GM23338 (cell line): ENCODE results near the gene DYRK1A. TPM values are rescaled to one million over a fixed set of nuclear protein-coding genes. Genes with fewer than 3 reads are reported as not detected.

Source experiments
- ATAC-seq: fragments of 200-7000 bp; cut with Tn5 transposase; 3 replicates; pipeline ENCODE4 v1.9.1; 2020
- DNase-seq: peaks from one replicate; pipeline ENCODE4 v3.0.0-alpha.2; 2015; ENCODE audit warnings: low spot score
- H2AFZ ChIP-seq: fragments of 200-600 bp; sonication (generic); 2 replicates; pipeline ENCODE4 v1.8.0; 2016; ENCODE audit warnings: antibody characterized with exemption, mild to moderate bottlenecking, moderate library complexity
- H3F3A ChIP-seq: fragments of 200-600 bp; sonication (generic); replicated peaks from 2 replicates; pipeline ENCODE4 v1.8.0; 2017; ENCODE audit warnings: antibody characterized with exemption, mixed run types, low read depth
- H3K27ac ChIP-seq: fragments of 200-600 bp; sonication (generic); 2 replicates; pipeline ENCODE4 v1.6.1; 2016; ENCODE audit warnings: low read depth
- H3K27me3 ChIP-seq: fragments of 200-600 bp; sonication (generic); 2 replicates; pipeline ENCODE4 v1.8.0; 2016; ENCODE audit warnings: mild to moderate bottlenecking, mixed run types, moderate library complexity; ENCODE audit not compliant: insufficient read depth
- H3K36me3 ChIP-seq: fragments of 200-600 bp; sonication (generic); 2 replicates; pipeline ENCODE4 v1.8.0; 2016; ENCODE audit warnings: mild to moderate bottlenecking; ENCODE audit not compliant: insufficient read depth
- H3K4me1 ChIP-seq: fragments of 200-600 bp; sonication (generic); 2 replicates; pipeline ENCODE4 v1.8.0; 2016; ENCODE audit warnings: mild to moderate bottlenecking, moderate library complexity; ENCODE audit not compliant: insufficient read depth
- H3K4me2 ChIP-seq: fragments of 200-600 bp; sonication (generic); 2 replicates; pipeline ENCODE4 v1.7.1; 2017; ENCODE audit warnings: mixed run types
- H3K4me3 ChIP-seq: fragments of 200-600 bp; sonication (generic); 2 replicates; pipeline ENCODE4 v1.6.1; 2016; ENCODE audit warnings: mixed run types
- H3K79me2 ChIP-seq: fragments of 200-600 bp; sonication (generic); replicated peaks from 2 replicates; pipeline ENCODE4 v1.8.0; 2017; ENCODE audit warnings: mild to moderate bottlenecking; ENCODE audit not compliant: insufficient read depth
- H3K9me2 ChIP-seq: fragments of 200-600 bp; sonication (generic); 2 replicates; pipeline ENCODE4 v1.8.0; 2017; ENCODE audit not compliant: insufficient read depth
- H4K20me1 ChIP-seq: fragments of 200-600 bp; sonication (generic); replicated peaks from 2 replicates; pipeline ENCODE4 v1.8.0; 2017; ENCODE audit warnings: mild to moderate bottlenecking; ENCODE audit not compliant: insufficient read depth
- H3K27ac Mint-ChIP-seq: 2 replicates; pipeline ENCODE4 v1.8.0; 2020; ENCODE audit warnings: inconsistent platforms, mild to moderate bottlenecking, moderate library complexity, mixed read lengths
- H3K27me3 Mint-ChIP-seq: 3 replicates; pipeline ENCODE4 v1.8.0; 2022; ENCODE audit warnings: low read depth, mild to moderate bottlenecking, moderate library complexity, mixed read lengths, inconsistent platforms; ENCODE audit not compliant: insufficient read depth, poor library complexity
- H3K36me3 Mint-ChIP-seq: 3 replicates; pipeline ENCODE4 v1.8.0; 2021; ENCODE audit warnings: low read depth, mild to moderate bottlenecking, inconsistent platforms, moderate library complexity, mixed read lengths
- H3K4me1 Mint-ChIP-seq: 3 replicates; pipeline ENCODE4 v1.8.0; 2020; ENCODE audit warnings: mild to moderate bottlenecking, inconsistent platforms, mixed read lengths
- H3K4me3 Mint-ChIP-seq: 3 replicates; pipeline ENCODE4 v1.8.0; 2021; ENCODE audit warnings: moderate library complexity, mild to moderate bottlenecking, inconsistent platforms, mixed read lengths
- H3K9me3 Mint-ChIP-seq: 3 replicates; pipeline ENCODE4 v1.8.0; 2020; ENCODE audit warnings: moderate library complexity, mild to moderate bottlenecking, inconsistent platforms, mixed read lengths
- CREB1 ChIP-seq: fragments of 250-450 bp; sonication (Bioruptor Pico); IDR thresholded peaks from 2 replicates; pipeline ENCODE4 v1.5.0; 2020; ENCODE audit warnings: low read depth, mild to moderate bottlenecking, moderate library complexity
- CTCF ChIP-seq, 2 experiments: fragments of 200-600 bp in 1 of 2; sonication (generic) in 1 of 2; conservative IDR thresholded peaks; 2 replicates each; pipeline versions ENCODE4 v1.5.1 to v1.6.1; 2016 to 2017; ENCODE audit warnings: antibody characterized with exemption in 2 of 2, low read depth in 2 of 2, mild to moderate bottlenecking in 2 of 2, moderate library complexity in 1 of 2
- EZH2 ChIP-seq: fragments of 200-600 bp; sonication (generic); IDR thresholded peaks from one replicate; pipeline ENCODE4 v1.8.0; 2017; ENCODE audit warnings: antibody characterized with exemption, mild to moderate bottlenecking, low read depth; ENCODE audit not compliant: unreplicated experiment
- EZH2phosphoT487 ChIP-seq: fragments of 200-600 bp; sonication (generic); IDR thresholded peaks from one replicate; pipeline ENCODE4 v1.8.1; 2018; ENCODE audit warnings: antibody characterized with exemption; ENCODE audit not compliant: unreplicated experiment
- JUNB ChIP-seq: IDR thresholded peaks from one replicate; pipeline ENCODE4 v1.6.1; 2016; ENCODE audit warnings: antibody characterized with exemption; ENCODE audit not compliant: unreplicated experiment
- NANOG ChIP-seq: IDR thresholded peaks from 2 replicates; pipeline ENCODE4 v1.6.1; 2016; ENCODE audit warnings: antibody characterized with exemption, borderline replicate concordance
- POLR2AphosphoS5 ChIP-seq: IDR thresholded peaks from 2 replicates; pipeline ENCODE4 v1.6.1; 2016; ENCODE audit warnings: antibody characterized with exemption, low read depth
- STAT1 ChIP-seq: IDR thresholded peaks from one replicate; pipeline ENCODE4 v1.6.1; 2016; ENCODE audit warnings: antibody characterized with exemption; ENCODE audit not compliant: unreplicated experiment
- ZNF114 ChIP-seq: fragments of 250-450 bp; sonication (Bioruptor Pico); IDR thresholded peaks from 2 replicates; pipeline ENCODE4 v1.5.0; 2020; ENCODE audit warnings: mild to moderate bottlenecking, moderate library complexity
- ZNF331 ChIP-seq: fragments of 250-450 bp; sonication (Bioruptor Pico); IDR thresholded peaks from 2 replicates; pipeline ENCODE4 v1.5.0; 2020; ENCODE audit warnings: low read depth, mild to moderate bottlenecking, moderate library complexity
- polyA plus RNA-seq: library from polyadenylated mRNA; unstranded; fragments of >200 nt; fragmentation: Nextera tagmentation; extraction: Ambion mirVana; gene quantifications from 2 replicates; pipeline ENCODE4 v1.2.1, GENCODE V29; 2016
- total RNA-seq: library from RNA; depleted of rRNA; stranded (reverse); fragments of >200 nt; shearing (Covaris generic); gene quantifications from 2 replicates; pipeline ENCODE4 v1.2.3, GENCODE V29; 2014
- TF ChIP-seq, protein P1 (sequence below): IDR thresholded peaks from one replicate; pipeline ENCODE4 v1.6.1; 2018; ENCODE audit warnings: antibody characterized with exemption; ENCODE audit not compliant: unreplicated experiment
- TF ChIP-seq, protein P2 (sequence below): IDR thresholded peaks from 2 replicates; pipeline ENCODE4 v1.6.1; 2016; ENCODE audit warnings: antibody characterized with exemption

Gene DYRK1A
- total and polyA plus RNA-seq, 2 experiments from 2014 or later = 10.3 to 84.7 TPM

DNA sequence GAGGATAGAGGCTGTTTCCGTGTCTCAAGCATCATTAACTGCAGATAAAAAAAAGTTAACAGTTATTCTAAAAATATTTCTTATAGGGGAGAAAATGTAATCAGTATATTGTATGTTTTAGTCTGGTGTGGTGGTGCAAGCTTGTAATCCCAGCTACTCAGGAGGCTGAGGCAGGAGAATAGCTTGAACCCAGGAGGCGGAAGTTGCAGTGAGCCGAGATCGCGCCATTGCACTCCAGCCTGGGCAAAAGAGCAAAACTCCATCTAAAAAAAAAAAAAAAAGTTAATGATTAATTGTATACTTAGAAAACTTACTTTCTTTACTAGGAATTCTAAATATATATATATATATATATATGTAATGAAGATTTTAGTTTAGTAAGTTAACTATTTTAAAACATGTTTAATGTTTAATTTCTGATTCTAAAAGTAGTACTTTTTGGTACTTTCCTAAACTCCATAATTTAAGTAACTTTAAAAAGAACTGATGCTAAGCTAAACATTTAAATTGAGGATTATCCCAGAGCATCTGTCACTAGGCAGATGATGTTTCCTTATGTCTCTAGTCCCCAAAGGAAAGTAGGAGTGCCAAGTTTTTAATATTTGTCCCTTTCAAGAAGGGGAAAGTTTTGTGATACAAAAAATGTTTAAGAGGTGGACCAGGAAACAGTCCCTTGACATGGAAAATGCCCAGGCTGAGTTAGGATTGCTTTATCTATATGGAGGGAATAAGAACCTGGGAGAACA is 66.3 kb downstream of the DYRK1A start (continued):
- TF ChIP-seq, protein P1, sequence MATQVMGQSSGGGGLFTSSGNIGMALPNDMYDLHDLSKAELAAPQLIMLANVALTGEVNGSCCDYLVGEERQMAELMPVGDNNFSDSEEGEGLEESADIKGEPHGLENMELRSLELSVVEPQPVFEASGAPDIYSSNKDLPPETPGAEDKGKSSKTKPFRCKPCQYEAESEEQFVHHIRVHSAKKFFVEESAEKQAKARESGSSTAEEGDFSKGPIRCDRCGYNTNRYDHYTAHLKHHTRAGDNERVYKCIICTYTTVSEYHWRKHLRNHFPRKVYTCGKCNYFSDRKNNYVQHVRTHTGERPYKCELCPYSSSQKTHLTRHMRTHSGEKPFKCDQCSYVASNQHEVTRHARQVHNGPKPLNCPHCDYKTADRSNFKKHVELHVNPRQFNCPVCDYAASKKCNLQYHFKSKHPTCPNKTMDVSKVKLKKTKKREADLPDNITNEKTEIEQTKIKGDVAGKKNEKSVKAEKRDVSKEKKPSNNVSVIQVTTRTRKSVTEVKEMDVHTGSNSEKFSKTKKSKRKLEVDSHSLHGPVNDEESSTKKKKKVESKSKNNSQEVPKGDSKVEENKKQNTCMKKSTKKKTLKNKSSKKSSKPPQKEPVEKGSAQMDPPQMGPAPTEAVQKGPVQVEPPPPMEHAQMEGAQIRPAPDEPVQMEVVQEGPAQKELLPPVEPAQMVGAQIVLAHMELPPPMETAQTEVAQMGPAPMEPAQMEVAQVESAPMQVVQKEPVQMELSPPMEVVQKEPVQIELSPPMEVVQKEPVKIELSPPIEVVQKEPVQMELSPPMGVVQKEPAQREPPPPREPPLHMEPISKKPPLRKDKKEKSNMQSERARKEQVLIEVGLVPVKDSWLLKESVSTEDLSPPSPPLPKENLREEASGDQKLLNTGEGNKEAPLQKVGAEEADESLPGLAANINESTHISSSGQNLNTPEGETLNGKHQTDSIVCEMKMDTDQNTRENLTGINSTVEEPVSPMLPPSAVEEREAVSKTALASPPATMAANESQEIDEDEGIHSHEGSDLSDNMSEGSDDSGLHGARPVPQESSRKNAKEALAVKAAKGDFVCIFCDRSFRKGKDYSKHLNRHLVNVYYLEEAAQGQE = no peak
- no peak for TF ChIP-seq EZH2
- TF ChIP-seq, protein P2, sequence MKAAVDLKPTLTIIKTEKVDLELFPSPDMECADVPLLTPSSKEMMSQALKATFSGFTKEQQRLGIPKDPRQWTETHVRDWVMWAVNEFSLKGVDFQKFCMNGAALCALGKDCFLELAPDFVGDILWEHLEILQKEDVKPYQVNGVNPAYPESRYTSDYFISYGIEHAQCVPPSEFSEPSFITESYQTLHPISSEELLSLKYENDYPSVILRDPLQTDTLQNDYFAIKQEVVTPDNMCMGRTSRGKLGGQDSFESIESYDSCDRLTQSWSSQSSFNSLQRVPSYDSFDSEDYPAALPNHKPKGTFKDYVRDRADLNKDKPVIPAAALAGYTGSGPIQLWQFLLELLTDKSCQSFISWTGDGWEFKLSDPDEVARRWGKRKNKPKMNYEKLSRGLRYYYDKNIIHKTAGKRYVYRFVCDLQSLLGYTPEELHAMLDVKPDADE = no peak
- TF ChIP-seq EZH2phosphoT487 = no peak
- no peak for TF ChIP-seq POLR2AphosphoS5
- TF ChIP-seq CTCF (conservative IDR thresholded peaks at IDR 0.05; ENCODE audit: low read depth in 2 of 2) = no peak
- TF ChIP-seq JUNB = no peak

DNA sequence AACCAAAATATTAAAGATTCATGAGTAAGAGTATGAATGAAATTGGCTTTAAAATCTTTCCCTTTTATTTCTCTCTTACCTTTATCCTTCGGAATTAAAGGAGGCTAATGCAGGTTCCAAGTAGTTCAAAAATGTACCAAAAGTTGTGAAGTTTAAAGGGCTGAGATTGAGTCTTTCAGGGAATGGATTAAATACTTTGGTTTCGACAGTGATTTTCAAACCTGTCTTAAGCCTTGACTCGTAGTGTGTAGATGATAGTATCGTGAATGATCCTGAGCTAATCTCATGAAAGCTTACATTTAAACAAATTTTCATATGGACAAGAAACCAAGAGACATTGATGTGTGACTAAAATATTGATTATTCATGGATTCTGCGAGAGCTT is 66.9 kb downstream of the DYRK1A start:
- Mint-ChIP-seq H3K36me3 (peaks cover 8% of the 10 kb centered on the region; the same call in 2 of the 3 replicates), H3K4me3 (no peak overlapping the region), H3K4me1 (peaks cover 41% of the 10 kb centered on the region), H3K9me3 (no peaks in the 10 kb centered on the region), H3K27me3 (peaks cover 2% of the 10 kb centered on the region), H3K27ac (peak overlapping the region; percentile 20; the same call in 1 of the 2 replicates)
- Histone ChIP-seq H4K20me1 (peaks cover 20% of the 10 kb centered on the region), H3K4me2 (no peak overlapping the region), H3K4me1 (peaks cover 41% of the 10 kb centered on the region), H3K36me3 (no peaks in the 10 kb centered on the region), H3K9me2 (no peaks in the 10 kb centered on the region), H3F3A (no peaks in the 10 kb centered on the region), H3K27me3 (no peaks in the 10 kb centered on the region), H3K27ac (peak overlapping the region; percentile 14; the same call in 1 of the 2 replicates), H3K79me2 (peaks cover 97% of the 10 kb centered on the region), H2AFZ (no peak overlapping the region), H3K4me3 (no peak overlapping the region)
- DNase-seq (no peak), ATAC-seq (no peak)
- no peak for TF ChIP-seq ZNF331
- TF ChIP-seq ZNF114 (CRISPR knock-in tag) = no peak
- TF ChIP-seq STAT1 = no peak
- no peak for TF ChIP-seq CREB1 (CRISPR knock-in tag)
- TF ChIP-seq JUNB = no peak
- TF ChIP-seq NANOG = no peak
- TF ChIP-seq, protein P1 = no peak
- TF ChIP-seq EZH2 = no peak
- TF ChIP-seq EZH2phosphoT487 = no peak
